Colonic mucosa (tissue), 4 donors: Measurements from ENCODE around the gene NUCB1. TPM values are rescaled to one million over a fixed set of nuclear protein-coding genes. Genes with fewer than 3 reads are reported as not detected.

ENCODE experiments used
- DNase-seq: peaks from one replicate; pipeline ENCODE4 v3.0.0-alpha.2; 2020
- H3K27ac ChIP-seq: fragments of 200-600 bp; one replicate; pipeline ENCODE4 v1.8.0; 2021
- H3K27me3 ChIP-seq: fragments of 200-600 bp; one replicate; pipeline ENCODE4 v1.8.0; 2021
- H3K36me3 ChIP-seq: fragments of 200-600 bp; one replicate; pipeline ENCODE4 v1.8.0; 2021
- H3K4me1 ChIP-seq: fragments of 200-600 bp; one replicate; pipeline ENCODE4 v1.8.0; 2021; ENCODE audit warnings: mild to moderate bottlenecking
- H3K4me3 ChIP-seq: fragments of 200-600 bp; one replicate; pipeline ENCODE4 v1.8.0; 2021
- H3K9ac ChIP-seq, 2 donors: one replicate each; pipeline ENCODE4 v1.7.0; 2013; ENCODE audit warnings: control low read depth in 2 of 2, low read depth in 2 of 2, low read length in 2 of 2
- H3K9me3 ChIP-seq: fragments of 200-600 bp; one replicate; pipeline ENCODE4 v1.8.0; 2021
- intact Hi-C: fragments of 100-400 bp; cut with DNase I; formaldehyde crosslinking; loops from one replicate; pipeline ENCODE4 v1.14.1; 2022
- total RNA-seq, 2 donors: library from RNA; stranded (reverse); fragmentation: NEBNext Ultra II Directional in 1 of 2; extraction: Animal tissue kit (Norgen Biotek cat#: 25700) in 1 of 2; gene quantifications; one replicate each; pipeline ENCODE4 v1.2.1, GENCODE V29; 2021
- TF ChIP-seq, protein P1 (sequence below): fragments of 200-600 bp; IDR thresholded peaks from one replicate; pipeline ENCODE4 v1.8.0; 2022; ENCODE audit warnings: antibody characterized with exemption, mild to moderate bottlenecking
- donor health status: healthy.
- donor health status: DM: no; HTN: no; CAD: no.
- donor health status: DM: no; HTN: no; CAD: no.

NUCB1 gene
- total RNA-seq, 2 donors from 2014 or later = 180 to 184 TPM

GRCh38 chr19:48950159-48950558 is 50.0 kb downstream of the NUCB1 start:
- Histone ChIP-seq H3K27ac (no peak overlapping the region), H3K4me1 (no peaks in the 10 kb centered on the region), H3K9me3 (no peaks in the 10 kb centered on the region), H3K27me3 (no peaks in the 10 kb centered on the region), H3K9ac (no peak overlapping the region), H3K36me3 (no peaks in the 10 kb centered on the region), H3K4me3 (no peak overlapping the region)
- TF ChIP-seq, protein P1, sequence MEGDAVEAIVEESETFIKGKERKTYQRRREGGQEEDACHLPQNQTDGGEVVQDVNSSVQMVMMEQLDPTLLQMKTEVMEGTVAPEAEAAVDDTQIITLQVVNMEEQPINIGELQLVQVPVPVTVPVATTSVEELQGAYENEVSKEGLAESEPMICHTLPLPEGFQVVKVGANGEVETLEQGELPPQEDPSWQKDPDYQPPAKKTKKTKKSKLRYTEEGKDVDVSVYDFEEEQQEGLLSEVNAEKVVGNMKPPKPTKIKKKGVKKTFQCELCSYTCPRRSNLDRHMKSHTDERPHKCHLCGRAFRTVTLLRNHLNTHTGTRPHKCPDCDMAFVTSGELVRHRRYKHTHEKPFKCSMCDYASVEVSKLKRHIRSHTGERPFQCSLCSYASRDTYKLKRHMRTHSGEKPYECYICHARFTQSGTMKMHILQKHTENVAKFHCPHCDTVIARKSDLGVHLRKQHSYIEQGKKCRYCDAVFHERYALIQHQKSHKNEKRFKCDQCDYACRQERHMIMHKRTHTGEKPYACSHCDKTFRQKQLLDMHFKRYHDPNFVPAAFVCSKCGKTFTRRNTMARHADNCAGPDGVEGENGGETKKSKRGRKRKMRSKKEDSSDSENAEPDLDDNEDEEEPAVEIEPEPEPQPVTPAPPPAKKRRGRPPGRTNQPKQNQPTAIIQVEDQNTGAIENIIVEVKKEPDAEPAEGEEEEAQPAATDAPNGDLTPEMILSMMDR = no peak
- DNase-seq = no peak
- intact Hi-C loops = no loop called here

DNA sequence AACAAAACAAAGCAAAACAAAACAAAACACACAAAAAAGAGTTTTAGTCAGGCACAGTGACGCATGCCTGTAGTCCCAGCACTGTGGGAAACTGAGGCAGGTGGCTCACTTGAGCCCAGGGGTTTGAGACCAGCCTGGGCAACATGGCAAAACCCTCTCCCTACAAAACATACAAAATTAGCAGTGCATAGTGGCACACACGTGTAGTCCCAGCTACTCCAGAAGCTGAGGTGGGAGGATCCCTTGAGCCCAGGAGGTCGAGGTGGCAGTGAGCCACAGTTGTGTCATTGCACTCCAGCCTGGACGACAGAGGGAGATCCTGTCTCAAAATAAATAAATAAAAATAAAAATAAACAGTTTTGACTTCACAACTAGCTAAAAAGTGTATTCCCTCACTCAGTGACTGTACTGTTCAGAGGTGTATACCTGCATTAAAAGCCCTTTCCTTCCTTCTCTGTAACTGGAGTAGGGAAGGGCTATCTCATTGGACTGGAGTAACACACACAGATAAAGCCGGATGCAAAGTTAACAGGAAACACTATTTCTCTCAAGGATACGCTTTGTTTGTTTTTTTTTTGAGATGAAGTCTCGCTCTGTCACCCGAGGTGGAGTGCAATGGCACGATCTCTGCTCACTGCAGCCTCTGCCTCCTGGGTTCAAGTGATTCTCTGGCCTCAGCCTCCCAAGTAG is 50.9 kb downstream of the NUCB1 start:
- DNase-seq = no peak
- peaks cover 6% of the 10 kb centered on the region for H3K4me1 ChIP-seq
- no peak overlapping the region for H3K4me3 ChIP-seq
- intact Hi-C loops = no loop called here
- H3K9me3 ChIP-seq = no peaks in the 10 kb centered on the region
- H3K36me3 ChIP-seq = no peaks in the 10 kb centered on the region
- H3K27ac ChIP-seq = no peak overlapping the region
- H3K27me3 ChIP-seq = no peaks in the 10 kb centered on the region
- TF ChIP-seq, protein P1 = no peak
- no peak overlapping the region for H3K9ac ChIP-seq

DNA sequence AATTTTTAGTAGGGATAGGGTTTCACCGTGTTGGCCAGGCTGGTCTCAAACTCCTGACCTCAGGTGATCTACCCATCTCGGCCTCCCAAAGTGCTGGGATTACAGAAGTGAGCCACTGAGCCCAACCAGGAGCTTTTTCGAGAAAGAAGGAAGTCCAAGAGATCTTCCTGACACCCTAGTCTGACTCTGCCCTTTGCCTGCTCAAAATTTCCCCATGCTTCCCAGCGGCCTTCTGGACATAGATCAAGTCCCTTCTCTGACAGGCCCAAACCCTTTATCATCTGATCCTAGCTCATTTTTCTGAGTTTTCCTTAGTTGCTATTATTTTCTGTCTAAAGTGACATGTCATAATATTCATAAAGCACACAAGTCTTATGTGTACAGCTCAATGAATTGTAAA is 53.0 kb downstream of the NUCB1 start:
- TF ChIP-seq, protein P1 = no peak
- no peaks in the 10 kb centered on the region for H3K36me3 ChIP-seq
- no peak for DNase-seq
- no peak overlapping the region for H3K4me3 ChIP-seq
- H3K9ac ChIP-seq = no peak overlapping the region
- no peaks in the 10 kb centered on the region for H3K9me3 ChIP-seq
- H3K4me1 ChIP-seq = peaks cover 7% of the 10 kb centered on the region
- no peaks in the 10 kb centered on the region for H3K27me3 ChIP-seq
- intact Hi-C loops = no loop called here
- no peak overlapping the region for H3K27ac ChIP-seq

- intact Hi-C loops = no loop called here
- Histone ChIP-seq H3K4me3 (peak overlapping the region; percentile 79), H3K9ac (peak overlapping the region in 1 of 2 donors; percentile 96), H3K36me3 (no peaks in the 10 kb centered on the region), H3K9me3 (no peaks in the 10 kb centered on the region), H3K4me1 (peaks cover 7% of the 10 kb centered on the region), H3K27me3 (no peaks in the 10 kb centered on the region), H3K27ac (peak overlapping the region; percentile 70)
- TF ChIP-seq, protein P1 = no peak
- DNase-seq = peak; percentile 38
These were observed 54.0 kb downstream of the NUCB1 start for GRCh38 chr19:48953990-48954594.

DNA sequence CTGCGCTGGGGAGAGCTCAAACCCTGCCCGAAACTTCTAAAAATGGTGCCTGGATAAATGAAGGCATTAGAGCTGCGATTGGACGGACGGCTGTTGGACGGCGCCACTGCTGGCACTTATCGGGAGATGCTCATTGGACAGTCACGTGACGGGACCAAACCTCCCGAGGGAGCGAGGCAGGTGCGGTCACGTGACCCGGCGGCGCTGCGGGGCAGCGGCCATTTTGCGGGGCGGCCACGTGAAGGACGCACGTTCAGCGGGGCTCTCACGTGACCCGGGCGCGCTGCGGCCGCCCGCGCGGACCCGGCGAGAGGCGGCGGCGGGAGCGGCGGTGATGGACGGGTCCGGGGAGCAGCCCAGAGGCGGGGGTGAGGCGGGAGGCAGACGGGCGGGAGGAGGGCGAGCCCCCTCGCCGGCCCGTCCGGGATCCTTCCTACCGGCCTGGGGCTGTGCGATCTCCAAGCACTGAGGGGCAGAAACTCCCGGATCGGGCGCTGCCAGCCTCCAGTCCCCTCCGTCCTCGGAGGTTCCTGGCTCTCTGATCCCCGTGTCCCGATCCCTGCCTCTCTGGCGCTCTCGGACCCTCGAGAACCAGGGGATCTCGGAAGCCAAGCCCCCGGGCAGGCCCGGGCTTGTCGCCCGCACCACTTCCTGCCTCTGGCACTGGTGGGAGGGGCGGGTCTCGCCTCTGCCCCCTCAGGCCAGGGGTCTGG is 54.6 kb downstream of the NUCB1 start, which contains the start of gene BAX:
Gene BAX, plus strand, starts transcription at position 281 of the 713 bp plus-strand sequence. Its CDS starts 54 bp downstream, at position 335.
- H3K4me3 ChIP-seq = peak within 1 kb of the TSS; percentile 79
- H3K27ac ChIP-seq = peak within 1 kb of the TSS; percentile 70
- no peaks in the 10 kb centered on the region for H3K9me3 ChIP-seq
- peaks cover 7% of the 10 kb centered on the region for H3K4me1 ChIP-seq
- DNase-seq = peak; percentile 98
- H3K36me3 ChIP-seq = no peaks in the 10 kb centered on the region
- intact Hi-C loops = no loop called here
- H3K27me3 ChIP-seq = no peaks in the 10 kb centered on the region
- TF ChIP-seq, protein P1 = no peak
- peak within 1 kb of the TSS; percentile 96 to 97 for H3K9ac ChIP-seq
